Measurements from ENCODE around the gene SRGAP1. TPM values are rescaled to one million over a fixed set of nuclear protein-coding genes. Genes with fewer than 3 reads are reported as not detected.
A peak's percentile ranks its signal among the peaks of the same experiment; 100 is the strongest.

SRGAP1 gene
- total and polyA plus RNA-seq, 4 donors: 13.9 to 17.3 (median 15.2) TPM

- DNase-seq (ENCODE audit: low read depth in 4 of 6, low spot score in 6 of 6): no peak
- peaks cover 6% of the 10 kb centered on the region for H3K4me1 ChIP-seq (ENCODE audit: control insufficient read depth, insufficient read depth, low read length)
- no peak overlapping the region for H3K4me3 ChIP-seq (ENCODE audit: low read depth, low read length)
- WGBS (ENCODE audit: insufficient coverage): 100% methylated on average over 1 of the region's 2 CpGs
- no peaks in the 10 kb centered on the region for H3K9me3 ChIP-seq (ENCODE audit: control insufficient read depth, insufficient read depth, low read length)
- H3K27me3 ChIP-seq (ENCODE audit: control insufficient read depth, insufficient read depth, low read length): no peaks in the 10 kb centered on the region
- H3K36me3 ChIP-seq (ENCODE audit: control insufficient read depth, insufficient read depth, low read length): no peaks in the 10 kb centered on the region
- no peak overlapping the region for H3K27ac ChIP-seq (ENCODE audit: low read depth, low read length)
These were observed 122.1 kb downstream of the SRGAP1 start for GRCh38 chr12:63966606-63966975.

DNA sequence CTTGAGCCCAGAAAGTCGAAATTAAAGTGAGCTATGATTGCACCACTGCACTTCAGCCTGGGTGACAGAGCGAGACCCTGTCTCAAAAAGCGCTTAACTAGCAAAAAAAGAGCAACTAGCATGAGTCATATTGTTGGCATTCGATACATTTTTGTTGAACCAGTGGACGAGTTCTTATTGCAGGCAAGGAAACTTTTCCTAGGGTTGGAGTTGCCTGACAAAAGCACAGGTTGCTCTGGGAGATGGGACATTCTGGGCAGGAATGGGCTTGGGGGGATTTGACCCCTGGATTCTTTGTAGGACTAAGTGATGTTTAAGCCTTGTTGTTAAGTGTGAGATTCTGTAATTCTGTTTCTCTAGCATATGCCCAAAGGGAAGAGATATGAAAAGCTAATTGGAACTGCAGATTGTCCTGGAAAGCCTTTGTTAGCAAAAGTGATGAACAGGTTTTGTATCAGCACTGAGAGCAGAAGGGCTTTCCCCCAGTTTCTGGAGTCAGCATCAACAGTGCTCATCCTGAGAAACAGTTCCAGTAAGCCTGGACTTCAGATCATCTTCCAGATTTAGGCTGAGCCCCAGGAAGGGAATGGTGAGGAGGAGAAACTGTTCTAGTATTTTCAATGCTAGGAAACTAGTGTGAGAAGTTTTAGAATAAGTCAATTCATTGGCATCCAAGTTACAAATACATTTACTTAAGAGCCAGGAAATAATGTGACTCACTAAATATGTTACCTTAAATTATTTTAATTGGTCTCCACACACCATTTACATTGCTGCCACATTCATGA is 123.1 kb downstream of the SRGAP1 start:
- H3K4me1 ChIP-seq (ENCODE audit: control insufficient read depth, insufficient read depth, low read length): peaks cover 6% of the 10 kb centered on the region
- no peak overlapping the region for H3K4me3 ChIP-seq (ENCODE audit: low read depth, low read length)
- H3K9me3 ChIP-seq (ENCODE audit: control insufficient read depth, insufficient read depth, low read length): no peaks in the 10 kb centered on the region
- peak in 1 of 6 donors; percentile 49 for DNase-seq (ENCODE audit: low read depth in 4 of 6, low spot score in 6 of 6)
- WGBS (ENCODE audit: insufficient coverage): 78% methylated on average over 5 of the region's 5 CpGs
- peak overlapping the region; percentile 61 for H3K27ac ChIP-seq (ENCODE audit: low read depth, low read length)
- H3K36me3 ChIP-seq (ENCODE audit: control insufficient read depth, insufficient read depth, low read length): no peaks in the 10 kb centered on the region
- no peaks in the 10 kb centered on the region for H3K27me3 ChIP-seq (ENCODE audit: control insufficient read depth, insufficient read depth, low read length)

DNA sequence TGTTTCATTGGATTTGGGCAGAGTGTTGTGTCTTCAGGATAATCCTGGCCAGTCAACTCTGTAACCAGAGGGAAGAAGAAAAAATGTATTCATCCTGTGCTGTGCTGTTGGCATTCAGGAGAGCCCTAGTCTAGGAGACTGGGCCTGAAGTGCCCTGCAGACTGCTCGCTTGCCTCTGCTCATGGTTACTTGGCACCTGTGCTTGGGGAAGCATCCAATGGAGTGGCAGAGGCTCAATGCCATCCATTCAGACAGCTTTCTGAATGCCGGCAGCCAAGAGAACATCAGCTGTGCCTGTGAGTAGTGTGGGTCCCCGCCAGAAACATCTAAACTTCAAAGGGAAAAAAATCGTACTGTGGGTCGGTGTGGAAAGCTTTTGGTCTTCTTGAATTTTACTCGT is 124.2 kb downstream of the SRGAP1 start:
- Histone ChIP-seq H3K4me1 (ENCODE audit: control insufficient read depth, insufficient read depth, low read length) (peaks cover 6% of the 10 kb centered on the region), H3K36me3 (ENCODE audit: control insufficient read depth, insufficient read depth, low read length) (no peaks in the 10 kb centered on the region), H3K9me3 (ENCODE audit: control insufficient read depth, insufficient read depth, low read length) (no peaks in the 10 kb centered on the region), H3K27ac (ENCODE audit: low read depth, low read length) (peak overlapping the region; percentile 61), H3K27me3 (ENCODE audit: control insufficient read depth, insufficient read depth, low read length) (no peaks in the 10 kb centered on the region), H3K4me3 (ENCODE audit: low read depth, low read length) (no peak overlapping the region)
- DNase-seq (ENCODE audit: low read depth in 4 of 6, low spot score in 6 of 6): peak; percentile 58 to 96 (median 80)
- WGBS (ENCODE audit: insufficient coverage): 41% methylated on average over 5 of the region's 6 CpGs

- Histone ChIP-seq H3K27ac (ENCODE audit: low read depth, low read length) (no peak overlapping the region), H3K36me3 (ENCODE audit: control insufficient read depth, insufficient read depth, low read length) (no peaks in the 10 kb centered on the region), H3K4me3 (ENCODE audit: low read depth, low read length) (no peak overlapping the region), H3K4me1 (ENCODE audit: control insufficient read depth, insufficient read depth, low read length) (no peaks in the 10 kb centered on the region), H3K27me3 (ENCODE audit: control insufficient read depth, insufficient read depth, low read length) (no peaks in the 10 kb centered on the region), H3K9me3 (ENCODE audit: control insufficient read depth, insufficient read depth, low read length) (no peaks in the 10 kb centered on the region)
- no CpG with 5 or more reads among the region's 4 CpGs for WGBS (ENCODE audit: insufficient coverage)
- DNase-seq (ENCODE audit: low read depth in 4 of 6, low spot score in 6 of 6): no peak
These were observed 132.4 kb downstream of the SRGAP1 start for GRCh38 chr12:63976902-63977395.

DNA sequence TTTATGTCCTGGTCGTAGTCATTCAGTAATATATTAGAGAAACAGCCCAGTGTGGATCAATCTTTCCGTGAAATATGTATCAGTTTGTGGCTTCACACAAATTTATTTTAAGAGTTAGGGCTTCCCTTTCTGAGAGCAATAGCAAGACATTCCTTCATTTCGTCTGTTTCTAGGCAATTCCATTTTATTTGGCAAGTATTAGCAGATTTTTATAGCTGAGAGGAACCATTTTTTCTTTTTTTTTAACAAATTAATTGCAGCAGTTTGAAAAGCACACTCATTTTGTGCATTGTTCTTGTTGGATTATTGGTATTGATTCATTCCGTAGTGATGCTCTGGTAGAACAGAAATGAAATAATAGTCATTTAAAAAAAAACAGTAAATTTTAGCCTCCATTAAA is 132.9 kb downstream of the SRGAP1 start:
- Histone ChIP-seq H3K4me1 (ENCODE audit: control insufficient read depth, insufficient read depth, low read length) (no peaks in the 10 kb centered on the region), H3K9me3 (ENCODE audit: control insufficient read depth, insufficient read depth, low read length) (no peaks in the 10 kb centered on the region), H3K36me3 (ENCODE audit: control insufficient read depth, insufficient read depth, low read length) (no peaks in the 10 kb centered on the region), H3K27me3 (ENCODE audit: control insufficient read depth, insufficient read depth, low read length) (no peaks in the 10 kb centered on the region), H3K4me3 (ENCODE audit: low read depth, low read length) (no peak overlapping the region), H3K27ac (ENCODE audit: low read depth, low read length) (no peak overlapping the region)
- no peak for DNase-seq (ENCODE audit: low read depth in 4 of 6, low spot score in 6 of 6)
- WGBS (ENCODE audit: insufficient coverage): 83% methylated on average over 1 of the region's 4 CpGs

DNA sequence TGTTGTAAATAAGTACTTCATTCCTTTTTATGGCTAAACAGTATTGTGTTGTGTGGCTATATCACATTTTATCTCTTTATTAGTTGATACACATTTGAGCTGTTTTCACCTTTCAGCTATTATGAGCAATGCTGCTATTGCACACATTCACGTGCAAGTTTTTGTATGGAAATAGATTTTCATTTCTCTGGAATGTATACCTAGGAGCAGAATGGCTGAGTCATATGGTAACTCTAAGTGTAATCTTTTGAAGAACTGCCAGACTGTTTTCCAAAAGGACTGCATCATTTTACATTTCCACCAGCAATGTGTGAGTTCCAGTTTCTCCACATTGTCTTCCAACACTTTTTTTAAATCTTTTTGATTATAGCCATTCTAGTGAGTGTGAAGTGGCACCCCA is 134.0 kb downstream of the SRGAP1 start:
- H3K4me3 ChIP-seq (ENCODE audit: low read depth, low read length): no peak overlapping the region
- no peaks in the 10 kb centered on the region for H3K36me3 ChIP-seq (ENCODE audit: control insufficient read depth, insufficient read depth, low read length)
- no peak overlapping the region for H3K27ac ChIP-seq (ENCODE audit: low read depth, low read length)
- DNase-seq (ENCODE audit: low read depth in 4 of 6, low spot score in 6 of 6): no peak
- no CpG with 5 or more reads among the region's 1 CpG for WGBS (ENCODE audit: insufficient coverage)
- no peaks in the 10 kb centered on the region for H3K4me1 ChIP-seq (ENCODE audit: control insufficient read depth, insufficient read depth, low read length)
- no peaks in the 10 kb centered on the region for H3K27me3 ChIP-seq (ENCODE audit: control insufficient read depth, insufficient read depth, low read length)
- H3K9me3 ChIP-seq (ENCODE audit: control insufficient read depth, insufficient read depth, low read length): no peaks in the 10 kb centered on the region

GRCh38 chr12:63980211-63980610 is 135.7 kb downstream of the SRGAP1 start:
- no peaks in the 10 kb centered on the region for H3K4me1 ChIP-seq (ENCODE audit: control insufficient read depth, insufficient read depth, low read length)
- 92% methylated on average over 2 of the region's 4 CpGs for WGBS (ENCODE audit: insufficient coverage)
- no peaks in the 10 kb centered on the region for H3K9me3 ChIP-seq (ENCODE audit: control insufficient read depth, insufficient read depth, low read length)
- H3K27me3 ChIP-seq (ENCODE audit: control insufficient read depth, insufficient read depth, low read length): no peaks in the 10 kb centered on the region
- no peak overlapping the region for H3K27ac ChIP-seq (ENCODE audit: low read depth, low read length)
- H3K36me3 ChIP-seq (ENCODE audit: control insufficient read depth, insufficient read depth, low read length): no peaks in the 10 kb centered on the region
- DNase-seq (ENCODE audit: low read depth in 4 of 6, low spot score in 6 of 6): no peak
- H3K4me3 ChIP-seq (ENCODE audit: low read depth, low read length): no peak overlapping the region

- H3K4me3 ChIP-seq (ENCODE audit: low read depth, low read length): no peak overlapping the region
- no peaks in the 10 kb centered on the region for H3K4me1 ChIP-seq (ENCODE audit: control insufficient read depth, insufficient read depth, low read length)
- H3K36me3 ChIP-seq (ENCODE audit: control insufficient read depth, insufficient read depth, low read length): no peaks in the 10 kb centered on the region
- no peak for DNase-seq (ENCODE audit: low read depth in 4 of 6, low spot score in 6 of 6)
- H3K27me3 ChIP-seq (ENCODE audit: control insufficient read depth, insufficient read depth, low read length): no peaks in the 10 kb centered on the region
- no peaks in the 10 kb centered on the region for H3K9me3 ChIP-seq (ENCODE audit: control insufficient read depth, insufficient read depth, low read length)
- H3K27ac ChIP-seq (ENCODE audit: low read depth, low read length): no peak overlapping the region
- no CpG with 5 or more reads among the region's 2 CpGs for WGBS (ENCODE audit: insufficient coverage)
These were observed 136.8 kb downstream of the SRGAP1 start for GRCh38 chr12:63981343-63981742.

GRCh38 chr12:63982604-63983295 is 138.2 kb downstream of the SRGAP1 start:
- H3K36me3 ChIP-seq (ENCODE audit: control insufficient read depth, insufficient read depth, low read length): no peaks in the 10 kb centered on the region
- no peak overlapping the region for H3K4me3 ChIP-seq (ENCODE audit: low read depth, low read length)
- 92% methylated on average over 1 of the region's 4 CpGs for WGBS (ENCODE audit: insufficient coverage)
- no peaks in the 10 kb centered on the region for H3K4me1 ChIP-seq (ENCODE audit: control insufficient read depth, insufficient read depth, low read length)
- peak in 2 of 6 donors; percentile 31 to 41 for DNase-seq (ENCODE audit: low read depth in 4 of 6, low spot score in 6 of 6)
- H3K27ac ChIP-seq (ENCODE audit: low read depth, low read length): no peak overlapping the region
- no peaks in the 10 kb centered on the region for H3K27me3 ChIP-seq (ENCODE audit: control insufficient read depth, insufficient read depth, low read length)
- H3K9me3 ChIP-seq (ENCODE audit: control insufficient read depth, insufficient read depth, low read length): no peaks in the 10 kb centered on the region

DNA sequence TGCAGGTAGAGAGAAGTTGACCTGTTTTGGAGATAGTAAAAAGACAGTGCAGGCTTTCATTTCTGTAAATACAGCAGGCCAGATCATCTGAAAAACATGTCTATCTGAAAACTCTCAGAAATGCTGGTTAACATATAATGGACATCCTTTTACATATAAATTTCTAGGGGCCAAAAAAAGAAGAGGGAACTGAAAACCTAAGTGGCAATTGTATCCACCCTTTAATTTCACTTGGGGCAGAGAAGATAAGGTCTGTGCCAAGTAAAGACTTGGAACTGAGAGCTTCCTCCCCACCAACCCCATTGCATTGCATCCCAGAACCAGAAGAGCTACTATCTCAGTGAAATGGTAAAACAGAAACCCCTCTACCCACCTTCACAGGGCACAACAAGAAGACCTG is 141.0 kb downstream of the SRGAP1 start:
- Histone ChIP-seq H3K9me3 (ENCODE audit: control insufficient read depth, insufficient read depth, low read length) (no peaks in the 10 kb centered on the region), H3K27ac (ENCODE audit: low read depth, low read length) (no peak overlapping the region), H3K4me1 (ENCODE audit: control insufficient read depth, insufficient read depth, low read length) (peaks cover 4% of the 10 kb centered on the region), H3K27me3 (ENCODE audit: control insufficient read depth, insufficient read depth, low read length) (no peaks in the 10 kb centered on the region), H3K36me3 (ENCODE audit: control insufficient read depth, insufficient read depth, low read length) (no peaks in the 10 kb centered on the region), H3K4me3 (ENCODE audit: low read depth, low read length) (no peak overlapping the region)
- no peak for DNase-seq (ENCODE audit: low read depth in 4 of 6, low spot score in 6 of 6)

Data from spinal cord (tissue), 10 donors.